Liver (tissue), 9 donors: Measurements from ENCODE around the gene BEND7. TPM values are rescaled to one million over a fixed set of nuclear protein-coding genes. Genes with fewer than 3 reads are reported as not detected.

Experiments
- DNase-seq: peaks from one replicate; pipeline ENCODE4 v3.0.0-alpha.2; 2017; ENCODE audit warnings: low spot score
- H3K27ac ChIP-seq, 2 donors: one replicate each; pipeline ENCODE4 v1.7.0; 2013; ENCODE audit warnings: inconsistent platforms in 2 of 2, low read length in 2 of 2, control low read depth in 1 of 2, low read depth in 1 of 2, mild to moderate bottlenecking in 1 of 2
- H3K27me3 ChIP-seq, 4 donors: one replicate each; pipeline versions ENCODE4 v1.6.1 to v1.7.0; 2013; ENCODE audit warnings: low read length in 3 of 4, inconsistent platforms in 1 of 4, mild to moderate bottlenecking in 1 of 4, moderate library complexity in 1 of 4; ENCODE audit not compliant: control insufficient read depth in 4 of 4, insufficient read depth in 4 of 4
- H3K36me3 ChIP-seq, 4 donors: one replicate each; pipeline versions ENCODE4 v1.6.1 to v1.7.0; 2013; ENCODE audit warnings: low read length in 3 of 4, mild to moderate bottlenecking in 3 of 4, low read depth in 1 of 4, moderate library complexity in 1 of 4; ENCODE audit not compliant: control insufficient read depth in 4 of 4, insufficient read depth in 3 of 4
- H3K4me1 ChIP-seq, 4 donors: one replicate each; pipeline versions ENCODE4 v1.6.1 to v1.7.0; 2013; ENCODE audit warnings: low read length in 3 of 4, mild to moderate bottlenecking in 3 of 4, moderate library complexity in 1 of 4; ENCODE audit not compliant: control insufficient read depth in 4 of 4, insufficient read depth in 4 of 4
- H3K4me3 ChIP-seq, 3 donors: one replicate each; pipeline versions ENCODE4 v1.6.1 to v1.7.0; 2013; ENCODE audit warnings: low read length in 3 of 3, control low read depth in 1 of 3, low read depth in 1 of 3, mild to moderate bottlenecking in 1 of 3
- H3K9ac ChIP-seq, 2 donors: one replicate each; pipeline ENCODE4 v1.7.0; 2013; ENCODE audit warnings: low read length in 2 of 2, mild to moderate bottlenecking in 2 of 2, moderate library complexity in 2 of 2, control low read depth in 1 of 2, low read depth in 1 of 2
- H3K9me3 ChIP-seq, 4 donors: one replicate each; pipeline versions ENCODE4 v1.6.1 to v1.7.0; 2013; ENCODE audit warnings: low read length in 3 of 4; ENCODE audit not compliant: control insufficient read depth in 4 of 4
- ATF3 ChIP-seq: IDR thresholded peaks from 2 replicates; pipeline ENCODE4 v1.6.1; 2016; ENCODE audit warnings: antibody characterized with exemption
- CTCF ChIP-seq: fragments of 150-350 bp; IDR thresholded peaks from 2 replicates; pipeline ENCODE4 v1.5.1; 2017; ENCODE audit warnings: improper control_type of control experiment, low read depth, low read length; ENCODE audit not compliant: missing input control
- EGR1 ChIP-seq, 2 donors: IDR thresholded peaks; 2 replicates each; pipeline ENCODE4 v1.6.1; 2016 to 2018; ENCODE audit warnings: antibody characterized with exemption in 2 of 2, low read depth in 2 of 2
- FOXA1 ChIP-seq: IDR thresholded peaks from 2 replicates; pipeline ENCODE4 v1.6.1; 2016; ENCODE audit warnings: antibody characterized with exemption
- FOXA2 ChIP-seq: IDR thresholded peaks from 2 replicates; pipeline ENCODE4 v1.6.1; 2016; ENCODE audit warnings: antibody characterized with exemption
- GABPA ChIP-seq, 2 donors: IDR thresholded peaks in 1 of 2; conservative IDR thresholded peaks in 1 of 2; 2 replicates each; pipeline ENCODE4 v1.6.1; 2016; ENCODE audit warnings: antibody characterized with exemption in 2 of 2, mild to moderate bottlenecking in 1 of 2, moderate library complexity in 1 of 2
- HNF4A ChIP-seq, 2 donors: conservative IDR thresholded peaks; 2 replicates each; pipeline ENCODE4 v1.6.1; 2016; ENCODE audit warnings: antibody characterized with exemption in 2 of 2, mild to moderate bottlenecking in 2 of 2
- HNF4G ChIP-seq: IDR thresholded peaks from 2 replicates; pipeline ENCODE4 v1.6.1; 2016; ENCODE audit warnings: antibody characterized with exemption
- JUND ChIP-seq, 2 donors: IDR thresholded peaks; 2 replicates each; pipeline ENCODE4 v1.6.1; 2016; ENCODE audit warnings: antibody characterized with exemption in 2 of 2
- MAX ChIP-seq: IDR thresholded peaks from 2 replicates; pipeline ENCODE4 v1.6.1; 2016; ENCODE audit warnings: antibody characterized with exemption
- NR2F2 ChIP-seq: IDR thresholded peaks from 2 replicates; pipeline ENCODE4 v1.6.1; 2016; ENCODE audit warnings: antibody characterized with exemption
- RAD21 ChIP-seq, 2 donors: IDR thresholded peaks; 2 replicates each; pipeline ENCODE4 v1.6.1; 2016; ENCODE audit warnings: antibody characterized with exemption in 2 of 2, mild to moderate bottlenecking in 2 of 2
- REST ChIP-seq: IDR thresholded peaks from 2 replicates; pipeline ENCODE4 v1.6.1; 2016; ENCODE audit warnings: antibody characterized with exemption, mild to moderate bottlenecking
- RXRA ChIP-seq, 2 donors: IDR thresholded peaks; 2 replicates each; pipeline ENCODE4 v1.6.1; 2017 to 2018; ENCODE audit warnings: antibody characterized with exemption in 2 of 2, mild to moderate bottlenecking in 1 of 2
- SP1 ChIP-seq: IDR thresholded peaks from 2 replicates; pipeline ENCODE4 v1.6.1; 2018; ENCODE audit warnings: antibody characterized with exemption, mild to moderate bottlenecking
- TAF1 ChIP-seq: conservative IDR thresholded peaks from 2 replicates; pipeline ENCODE4 v1.6.1; 2016; ENCODE audit warnings: antibody characterized with exemption, mild to moderate bottlenecking
- YY1 ChIP-seq: IDR thresholded peaks from 2 replicates; pipeline ENCODE4 v1.6.1; 2016; ENCODE audit warnings: antibody characterized with exemption, mild to moderate bottlenecking
- ZBTB33 ChIP-seq: IDR thresholded peaks from 2 replicates; pipeline ENCODE4 v1.6.1; 2016; ENCODE audit warnings: antibody characterized with exemption
- WGBS: extraction: QIAGEN DNeasy Blood & Tissue Kit; methylation state at CpG from one replicate; pipeline ENCODE4 v1.1.7; 2013; 5-methylcytosine and 5-hydroxymethylcytosine counted together
- polyA plus RNA-seq, 2 donors: library from polyadenylated mRNA; stranded (reverse) in 1 of 2; unstranded in 1 of 2; fragments of 200-250 nt in 1 of 2; fragments of >200 nt in 1 of 2; fragmentation: Nextera tagmentation in 1 of 2; extraction: Ambion mirVana in 1 of 2; gene quantifications; one replicate each; pipeline versions ENCODE4 v1.2.1 to v1.2.3, GENCODE V29; 2013 to 2015
- total RNA-seq, 2 donors: library from RNA; depleted of rRNA; stranded (reverse); fragments of >200 nt; gene quantifications; one replicate each; pipeline ENCODE4 v1.2.3, GENCODE V29; 2014
- donor health status: healthy.
- donor health status: healthy.
- donor health status: healthy.
- donor health status: healthy.
- donor health status: healthy.

BEND7 gene
- total RNA-seq (10 to 100 TPM in 1 of 2 donors, 1 to 10 TPM in 1; 4.1 to 10.1 TPM), polyA plus RNA-seq (1 to 10 TPM; 5.0 to 6.1 TPM)

GRCh38 chr10:13528875-13529713, at the start of gene BEND7:
Gene BEND7 (minus strand): TSS chr10:13529014. CDS start chr10:13528533, 481 bp downstream.
- Histone ChIP-seq H3K9ac (peak within 1 kb of the TSS; percentile 66 to 71), H3K9me3 (no peaks in the 10 kb centered on the region), H3K27me3 (no peaks in the 10 kb centered on the region), H3K27ac (peak within 1 kb of the TSS; percentile 56 to 69), H3K4me3 (peak within 1 kb of the TSS in 2 of 3 donors; percentile 68 to 69), H3K36me3 (no peaks in the 10 kb centered on the region), H3K4me1 (peaks cover 0 to 18% (median 14%) of the 10 kb centered on the region in 4 donors)
- 3% methylated on average over 98 of the region's 98 CpGs for WGBS
- peak; percentile 47 for DNase-seq
- TF ChIP-seq ZBTB33 = no peak
- TF ChIP-seq CTCF = peak; percentile 8
- TF ChIP-seq FOXA2 = no peak
- TF ChIP-seq NR2F2 = no peak

GRCh38 chr10:13573960-13574359, 45.1 kb upstream of the BEND7 start:
- H3K9ac ChIP-seq = no peak overlapping the region
- no peaks in the 10 kb centered on the region for H3K36me3 ChIP-seq
- 69% methylated on average over 4 of the region's 4 CpGs for WGBS
- H3K4me3 ChIP-seq = no peak overlapping the region
- H3K27me3 ChIP-seq = no peaks in the 10 kb centered on the region
- DNase-seq = no peak
- H3K4me1 ChIP-seq = no peaks in the 10 kb centered on the region
- no peak overlapping the region for H3K27ac ChIP-seq
- no peaks in the 10 kb centered on the region for H3K9me3 ChIP-seq
- no peak for TF ChIP-seq NR2F2
- no peak for TF ChIP-seq TAF1
- TF ChIP-seq MAX = no peak
- TF ChIP-seq SP1 = no peak
- no peak for TF ChIP-seq FOXA2
- no peak for TF ChIP-seq HNF4G
- no peak for TF ChIP-seq FOXA1
- no peak for TF ChIP-seq EGR1 (IDR thresholded peaks at IDR 0.05; ENCODE audit: low read depth in 2 of 2)
- no peak for TF ChIP-seq RAD21 (IDR thresholded peaks at IDR 0.05)
- no peak for TF ChIP-seq CTCF
- no peak for TF ChIP-seq RXRA (IDR thresholded peaks at IDR 0.05)
- TF ChIP-seq ZBTB33 = no peak
- no peak for TF ChIP-seq HNF4A (conservative IDR thresholded peaks at IDR 0.05)
- TF ChIP-seq YY1 = no peak
- TF ChIP-seq ATF3 = no peak
- TF ChIP-seq JUND (IDR thresholded peaks at IDR 0.05) = no peak
- no peak for TF ChIP-seq GABPA (IDR thresholded peaks at IDR 0.05 in 1 of 2, conservative IDR thresholded peaks at IDR 0.05 in 1 of 2)
- TF ChIP-seq REST = no peak
